PFSK-1 (cell line): Measurements from ENCODE around the gene LMO7.

Experiments
- POLR2AphosphoS5 ChIP-seq: IDR thresholded peaks from 2 replicates; pipeline ENCODE4 v1.6.1; 2012; ENCODE audit warnings: low read depth, mild to moderate bottlenecking, control low read depth, low read length, moderate library complexity
- SIN3A ChIP-seq: IDR thresholded peaks from 2 replicates; pipeline ENCODE4 v1.6.1; 2012; ENCODE audit warnings: mild to moderate bottlenecking, low read length, moderate library complexity, borderline replicate concordance; ENCODE audit not compliant: insufficient read depth
- TAF1 ChIP-seq: IDR thresholded peaks from 2 replicates; pipeline ENCODE4 v1.6.1; 2012; ENCODE audit warnings: low read length, control low read depth, borderline replicate concordance; ENCODE audit not compliant: insufficient read depth
- TF ChIP-seq, protein P1 (sequence below), 2 experiments: IDR thresholded peaks; 2 replicates each; pipeline versions ENCODE4 v1.6.1 to v1.8.0; 2011 to 2012; ENCODE audit warnings: low read depth in 2 of 2, low read length in 2 of 2, control low read depth in 1 of 2, inconsistent platforms in 1 of 2, mild to moderate bottlenecking in 1 of 2, moderate library complexity in 1 of 2; ENCODE audit not compliant: insufficient read depth in 1 of 2

DNA sequence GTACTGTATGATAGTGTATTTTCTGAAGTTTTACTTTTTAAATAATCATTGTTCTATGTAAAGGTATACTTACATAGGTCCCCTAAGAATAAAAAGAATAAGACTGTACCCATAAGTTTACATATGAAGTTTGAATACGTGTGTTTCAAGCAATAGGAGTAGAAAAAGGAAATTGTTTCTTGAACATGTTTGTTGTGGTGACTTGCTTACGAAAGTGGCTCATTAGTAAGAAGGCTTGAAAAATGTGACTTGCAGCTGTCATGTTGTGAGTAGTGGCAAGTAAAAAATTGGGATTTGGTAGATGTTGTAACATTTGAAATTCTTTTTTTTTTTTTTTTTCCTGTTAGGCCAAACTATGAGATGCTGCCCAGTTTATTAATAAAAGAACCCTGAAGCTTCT lies 203.3 kb downstream of the LMO7 start:
- TF ChIP-seq POLR2AphosphoS5 (no peak), TAF1 (no peak), SIN3A (no peak)
- TF ChIP-seq, protein P1, sequence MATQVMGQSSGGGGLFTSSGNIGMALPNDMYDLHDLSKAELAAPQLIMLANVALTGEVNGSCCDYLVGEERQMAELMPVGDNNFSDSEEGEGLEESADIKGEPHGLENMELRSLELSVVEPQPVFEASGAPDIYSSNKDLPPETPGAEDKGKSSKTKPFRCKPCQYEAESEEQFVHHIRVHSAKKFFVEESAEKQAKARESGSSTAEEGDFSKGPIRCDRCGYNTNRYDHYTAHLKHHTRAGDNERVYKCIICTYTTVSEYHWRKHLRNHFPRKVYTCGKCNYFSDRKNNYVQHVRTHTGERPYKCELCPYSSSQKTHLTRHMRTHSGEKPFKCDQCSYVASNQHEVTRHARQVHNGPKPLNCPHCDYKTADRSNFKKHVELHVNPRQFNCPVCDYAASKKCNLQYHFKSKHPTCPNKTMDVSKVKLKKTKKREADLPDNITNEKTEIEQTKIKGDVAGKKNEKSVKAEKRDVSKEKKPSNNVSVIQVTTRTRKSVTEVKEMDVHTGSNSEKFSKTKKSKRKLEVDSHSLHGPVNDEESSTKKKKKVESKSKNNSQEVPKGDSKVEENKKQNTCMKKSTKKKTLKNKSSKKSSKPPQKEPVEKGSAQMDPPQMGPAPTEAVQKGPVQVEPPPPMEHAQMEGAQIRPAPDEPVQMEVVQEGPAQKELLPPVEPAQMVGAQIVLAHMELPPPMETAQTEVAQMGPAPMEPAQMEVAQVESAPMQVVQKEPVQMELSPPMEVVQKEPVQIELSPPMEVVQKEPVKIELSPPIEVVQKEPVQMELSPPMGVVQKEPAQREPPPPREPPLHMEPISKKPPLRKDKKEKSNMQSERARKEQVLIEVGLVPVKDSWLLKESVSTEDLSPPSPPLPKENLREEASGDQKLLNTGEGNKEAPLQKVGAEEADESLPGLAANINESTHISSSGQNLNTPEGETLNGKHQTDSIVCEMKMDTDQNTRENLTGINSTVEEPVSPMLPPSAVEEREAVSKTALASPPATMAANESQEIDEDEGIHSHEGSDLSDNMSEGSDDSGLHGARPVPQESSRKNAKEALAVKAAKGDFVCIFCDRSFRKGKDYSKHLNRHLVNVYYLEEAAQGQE (IDR thresholded peaks at IDR 0.05; ENCODE audit: insufficient read depth in 1 of 2, low read depth in 2 of 2, low read length in 2 of 2), result no peak
